Fibroblast of mammary gland (primary cell): ENCODE results near the gene KHDC4.

ENCODE experiments used
- DNase-seq: peaks from one replicate; pipeline ENCODE4 v3.0.0-alpha.2; 2010; ENCODE audit warnings: low read depth
- H3K4me3 ChIP-seq: 2 replicates; pipeline ENCODE4 v1.5.1; 2011; ENCODE audit warnings: low read depth, mild to moderate bottlenecking, low read length, moderate library complexity; ENCODE audit not compliant: control insufficient read depth
- CTCF ChIP-seq: conservative IDR thresholded peaks from 2 replicates; pipeline ENCODE4 v1.5.1; 2011; ENCODE audit warnings: low read depth, low read length, inconsistent platforms; ENCODE audit not compliant: control insufficient read depth, insufficient read depth

The KHDC4 gene

GRCh38 chr1:155918660-155919059, 15.6 kb downstream of the KHDC4 start:
- no peak for TF ChIP-seq CTCF
- H3K4me3 ChIP-seq = no peak overlapping the region
- no peak for DNase-seq

GRCh38 chr1:155913969-155914757, 20.1 kb downstream of the KHDC4 start:
- no peak overlapping the region for H3K4me3 ChIP-seq
- DNase-seq = peak; percentile 68
- no peak for TF ChIP-seq CTCF

- no peak overlapping the region for H3K4me3 ChIP-seq
- no peak for TF ChIP-seq CTCF
Measured at GRCh38 chr1:155912056-155912536, 22.1 kb downstream of the KHDC4 start.

GRCh38 chr1:155911156-155912055, 22.8 kb downstream of the KHDC4 start, which contains the start of gene RIT1:
Gene RIT1 (minus strand): TSS chr1:155911349. CDS start chr1:155910761, 588 bp downstream.
- DNase-seq = peak; percentile 72
- TF ChIP-seq CTCF = no peak
- H3K4me3 ChIP-seq = peak within 1 kb of the TSS; percentile 81

More at GRCh38 chr1:155912056-155912536, 22.1 kb downstream of the KHDC4 start:
- DNase-seq = no peak

- peak overlapping the region; percentile 81 for H3K4me3 ChIP-seq
- peak; percentile 37 for DNase-seq
- no peak for TF ChIP-seq CTCF
Measured at GRCh38 chr1:155910621-155911121, 23.5 kb downstream of the KHDC4 start.

- TF ChIP-seq CTCF = no peak
- peak; percentile 37 for DNase-seq
- H3K4me3 ChIP-seq = no peak overlapping the region
Measured at GRCh38 chr1:155909894-155910293, 24.3 kb downstream of the KHDC4 start.
